Skeletal muscle satellite cell (primary cell): ENCODE measurements around the gene TMEM131.
"Not testable (repeated sequence)": the region's sequence is repeated elsewhere in the genome, so short reads cannot be mapped to it uniquely, and the experiment has no call there.

Experiments used
- H3K27me3 ChIP-seq: 2 replicates; pipeline ENCODE4 v1.7.0; 2013; ENCODE audit warnings: low read length; ENCODE audit not compliant: control insufficient read depth, insufficient read depth
- H3K36me3 ChIP-seq: 2 replicates; pipeline ENCODE4 v1.7.0; 2013; ENCODE audit warnings: mild to moderate bottlenecking, control low read depth, low read length; ENCODE audit not compliant: insufficient read depth
- H3K4me1 ChIP-seq: 2 replicates; pipeline ENCODE4 v1.7.0; 2013; ENCODE audit warnings: low read length; ENCODE audit not compliant: control insufficient read depth, insufficient read depth
- H3K4me2 ChIP-seq: 2 replicates; pipeline ENCODE4 v1.7.0; 2013; ENCODE audit warnings: mild to moderate bottlenecking, low read length
- H3K4me3 ChIP-seq: 2 replicates; pipeline ENCODE4 v1.7.0; 2013; ENCODE audit warnings: low read length
- H3K9ac ChIP-seq: 2 replicates; pipeline ENCODE4 v1.7.0; 2013; ENCODE audit warnings: mild to moderate bottlenecking, low read depth, low read length, moderate library complexity
- H3K9me3 ChIP-seq: replicated peaks from 2 replicates; pipeline ENCODE4 v1.7.0; 2013; ENCODE audit warnings: mild to moderate bottlenecking, control low read depth, low read length

The TMEM131 gene

DNA sequence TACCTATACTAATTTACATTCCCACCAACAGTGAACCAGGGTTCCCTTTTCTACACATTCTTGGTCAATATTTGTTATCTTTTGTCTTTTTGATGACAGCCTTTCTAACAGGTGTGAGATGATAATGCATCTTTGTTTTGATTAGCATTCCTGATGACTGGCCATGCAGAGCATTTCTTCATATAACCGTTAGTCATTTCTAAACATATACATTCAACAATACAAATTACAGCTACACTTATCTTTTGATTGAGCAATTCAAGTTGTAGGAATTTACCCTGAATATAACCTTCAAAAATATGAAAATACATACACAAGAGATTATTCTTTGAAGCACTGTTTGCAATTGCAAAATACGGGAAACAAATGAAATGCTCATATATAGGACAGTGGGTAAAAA, 94.9 kb downstream of the TMEM131 start:
- Histone ChIP-seq H3K4me1 (no peaks in the 10 kb centered on the region), H3K27me3 (no peaks in the 10 kb centered on the region), H3K4me3 (no peak overlapping the region), H3K9ac (no peak overlapping the region), H3K4me2 (no peak overlapping the region), H3K9me3 (no peaks in the 10 kb centered on the region), H3K36me3 (peaks cover 2% of the 10 kb centered on the region)

GRCh38 chr2:97893042-97893441, 102.7 kb downstream of the TMEM131 start:
- not testable (repeated sequence) for H3K36me3 ChIP-seq, H3K4me3 ChIP-seq, H3K27me3 ChIP-seq, H3K4me2 ChIP-seq, H3K4me1 ChIP-seq, H3K9me3 ChIP-seq, H3K9ac ChIP-seq

DNA sequence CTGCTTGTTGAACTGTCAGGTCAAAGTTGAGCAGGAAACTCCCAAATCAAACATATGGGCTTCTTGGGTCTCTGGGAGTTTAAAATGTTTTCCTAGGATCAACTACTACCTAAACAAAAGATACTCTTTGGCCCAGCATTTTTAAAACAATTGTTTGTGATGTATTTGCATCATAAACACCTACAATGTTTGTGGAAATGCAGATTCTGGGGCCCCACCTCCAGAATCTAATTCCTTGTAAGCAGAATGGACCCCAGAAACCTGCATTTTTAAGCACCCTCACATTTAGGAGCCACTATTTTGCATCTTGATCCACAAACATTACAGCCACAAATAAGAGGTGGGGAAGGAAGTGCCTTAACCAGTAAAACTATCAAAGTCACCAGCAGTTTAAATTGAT, 104.1 kb downstream of the TMEM131 start:
- Histone ChIP-seq H3K4me3 (no peak overlapping the region), H3K9me3 (no peaks in the 10 kb centered on the region), H3K27me3 (no peaks in the 10 kb centered on the region), H3K36me3 (peaks cover 9% of the 10 kb centered on the region), H3K4me2 (no peak overlapping the region), H3K9ac (no peak overlapping the region), H3K4me1 (no peaks in the 10 kb centered on the region)

GRCh38 chr2:97889156-97889555, 106.6 kb downstream of the TMEM131 start:
- H3K4me1 ChIP-seq, result no peaks in the 10 kb centered on the region
- H3K27me3 ChIP-seq, result no peaks in the 10 kb centered on the region
- H3K36me3 ChIP-seq, result peaks cover 20% of the 10 kb centered on the region
- H3K4me3 ChIP-seq, result no peak overlapping the region
- H3K9ac ChIP-seq, result no peak overlapping the region
- H3K9me3 ChIP-seq, result no peaks in the 10 kb centered on the region
- H3K4me2 ChIP-seq, result no peak overlapping the region

GRCh38 chr2:97885841-97886240, 109.9 kb downstream of the TMEM131 start:
- H3K4me3 ChIP-seq, result no peak overlapping the region
- H3K4me2 ChIP-seq, result no peak overlapping the region
- no peaks in the 10 kb centered on the region for H3K4me1 ChIP-seq
- H3K9ac ChIP-seq, result no peak overlapping the region
- H3K27me3 ChIP-seq, result no peaks in the 10 kb centered on the region
- peaks cover 20% of the 10 kb centered on the region for H3K36me3 ChIP-seq
- H3K9me3 ChIP-seq, result no peaks in the 10 kb centered on the region

GRCh38 chr2:97880334-97880733, 115.4 kb downstream of the TMEM131 start:
- H3K4me1 ChIP-seq, result no peaks in the 10 kb centered on the region
- H3K36me3 ChIP-seq, result no peaks in the 10 kb centered on the region
- no peak overlapping the region for H3K4me2 ChIP-seq
- H3K9me3 ChIP-seq, result no peaks in the 10 kb centered on the region
- no peak overlapping the region for H3K4me3 ChIP-seq
- no peak overlapping the region for H3K9ac ChIP-seq
- H3K27me3 ChIP-seq, result no peaks in the 10 kb centered on the region

DNA sequence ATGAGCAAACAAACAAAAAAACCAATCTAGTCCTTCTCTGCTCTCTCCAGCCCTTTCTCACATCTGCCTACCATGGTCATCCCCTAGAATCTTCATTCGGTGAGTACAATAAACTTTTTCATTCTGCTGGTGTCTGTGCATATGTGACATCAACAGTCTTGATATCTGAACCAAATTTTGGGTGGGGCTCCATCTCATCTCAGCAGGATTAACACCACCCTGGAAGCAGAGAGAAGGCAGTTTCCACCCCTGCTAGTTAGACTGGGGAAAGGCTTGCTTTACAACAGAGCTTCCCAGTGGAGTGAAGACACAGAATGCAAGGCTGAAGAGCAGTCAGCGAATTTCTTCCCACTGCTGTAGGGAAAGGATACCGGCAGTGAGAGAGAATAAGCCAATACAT, 116.9 kb downstream of the TMEM131 start:
- Histone ChIP-seq H3K4me3 (no peak overlapping the region), H3K4me2 (no peak overlapping the region), H3K9ac (no peak overlapping the region), H3K36me3 (no peaks in the 10 kb centered on the region), H3K27me3 (no peaks in the 10 kb centered on the region), H3K9me3 (no peaks in the 10 kb centered on the region), H3K4me1 (no peaks in the 10 kb centered on the region)

GRCh38 chr2:97878317-97878716, 117.4 kb downstream of the TMEM131 start:
- H3K27me3 ChIP-seq, H3K9ac ChIP-seq, H3K9me3 ChIP-seq, H3K36me3 ChIP-seq, H3K4me1 ChIP-seq, H3K4me3 ChIP-seq, H3K4me2 ChIP-seq: not testable (repeated sequence)

GRCh38 chr2:97871096-97871780, 124.5 kb downstream of the TMEM131 start:
- peak overlapping the region; percentile 11 for H3K4me2 ChIP-seq
- peaks cover 37% of the 10 kb centered on the region for H3K4me1 ChIP-seq
- no peaks in the 10 kb centered on the region for H3K36me3 ChIP-seq
- H3K4me3 ChIP-seq, result no peak overlapping the region
- peak overlapping the region; percentile 42 for H3K9ac ChIP-seq
- H3K27me3 ChIP-seq, result no peaks in the 10 kb centered on the region
- no peaks in the 10 kb centered on the region for H3K9me3 ChIP-seq

GRCh38 chr2:97870396-97870843, 125.3 kb downstream of the TMEM131 start:
- Histone ChIP-seq H3K4me3 (peak overlapping the region; percentile 15), H3K4me1 (peaks cover 37% of the 10 kb centered on the region)

GRCh38 chr2:97869722-97870346, 125.9 kb downstream of the TMEM131 start:
- peaks cover 37% of the 10 kb centered on the region for H3K4me1 ChIP-seq
- peak overlapping the region; percentile 80 for H3K9ac ChIP-seq
- peak overlapping the region; percentile 15 for H3K4me3 ChIP-seq
- no peaks in the 10 kb centered on the region for H3K36me3 ChIP-seq
- H3K27me3 ChIP-seq, result no peaks in the 10 kb centered on the region
- H3K9me3 ChIP-seq, result no peaks in the 10 kb centered on the region
- H3K4me2 ChIP-seq, result peak overlapping the region; percentile 63

More at GRCh38 chr2:97870396-97870843, 125.3 kb downstream of the TMEM131 start:
- peak overlapping the region; percentile 80 for H3K9ac ChIP-seq
- H3K36me3 ChIP-seq, result no peaks in the 10 kb centered on the region
- no peaks in the 10 kb centered on the region for H3K9me3 ChIP-seq
- H3K4me2 ChIP-seq, result peak overlapping the region; percentile 63
- no peaks in the 10 kb centered on the region for H3K27me3 ChIP-seq
